ENCODE data around the gene KRT71. TPM values are rescaled to one million over a fixed set of nuclear protein-coding genes. Genes with fewer than 3 reads are reported as not detected.

KRT71 gene
- total RNA-seq, 2 experiments from 2014 or later: not detected

DNA sequence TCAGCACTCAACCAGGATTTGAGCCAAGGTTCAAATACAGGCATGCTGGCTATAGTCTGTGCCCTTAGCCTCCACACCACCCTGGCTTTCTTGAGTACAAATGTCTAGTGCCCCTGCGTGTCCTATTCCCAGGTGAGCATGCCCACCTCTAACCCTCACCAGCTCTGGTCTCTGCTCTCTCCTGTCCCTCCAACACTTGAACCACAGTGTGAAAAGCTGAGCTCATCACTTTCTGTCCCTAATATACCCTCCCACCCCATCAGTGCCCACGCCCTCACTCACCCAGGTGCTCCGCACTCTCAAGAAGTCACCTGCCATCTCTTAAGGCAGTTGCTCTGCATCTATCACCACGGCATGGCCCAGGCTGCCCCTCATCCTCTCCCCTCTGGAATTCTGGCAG lies 7.0 kb upstream of the KRT71 start:
- no peaks in the 10 kb centered on the region for H3K9me3 Mint-ChIP-seq
- H3K27me3 Mint-ChIP-seq: peaks cover 5% of the 10 kb centered on the region
- no peak overlapping the region for H3K4me3 Mint-ChIP-seq
- H3K27ac Mint-ChIP-seq: no peak overlapping the region
- H3K36me3 Mint-ChIP-seq: no peaks in the 10 kb centered on the region
- no peaks in the 10 kb centered on the region for H3K4me1 Mint-ChIP-seq
- DNase-seq: no peak

DNA sequence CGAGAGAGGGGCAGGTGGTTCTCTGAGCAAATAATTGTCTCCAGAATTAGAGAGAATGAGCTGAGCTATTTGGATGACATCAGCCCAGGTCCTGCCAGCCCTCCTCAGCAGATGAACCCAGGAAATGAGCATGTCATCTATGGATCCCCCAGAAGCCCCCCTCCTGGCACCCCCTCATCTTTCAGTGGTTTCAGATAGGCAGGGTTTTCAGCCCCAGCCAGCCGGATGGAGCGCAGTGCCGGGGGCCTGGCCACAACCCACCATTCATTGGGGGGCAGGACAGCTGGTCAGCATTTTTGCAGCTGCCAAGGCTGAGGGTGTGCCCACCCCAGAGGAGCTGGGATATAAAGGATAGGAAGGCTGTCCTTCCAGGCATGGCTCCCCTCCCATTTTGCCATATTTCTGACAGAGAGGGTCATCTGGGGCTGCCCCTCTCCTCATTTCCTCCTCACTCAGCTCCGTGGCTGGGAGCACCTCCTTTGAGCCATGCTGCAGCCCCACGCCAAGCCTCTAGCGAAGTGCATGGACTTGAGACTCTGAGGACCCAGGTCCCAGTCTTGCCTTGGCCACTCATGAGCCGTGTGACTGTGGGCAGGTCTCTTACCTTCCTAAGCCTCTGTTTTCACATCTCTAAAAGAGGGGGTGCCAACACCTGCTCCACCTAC lies 6.0 kb upstream of the KRT71 start:
- Mint-ChIP-seq H3K27ac (no peak overlapping the region), H3K4me3 (no peak overlapping the region), H3K4me1 (no peaks in the 10 kb centered on the region), H3K36me3 (no peaks in the 10 kb centered on the region), H3K9me3 (no peaks in the 10 kb centered on the region), H3K27me3 (peaks cover under 1% of the 10 kb centered on the region)
- DNase-seq: no peak

DNA sequence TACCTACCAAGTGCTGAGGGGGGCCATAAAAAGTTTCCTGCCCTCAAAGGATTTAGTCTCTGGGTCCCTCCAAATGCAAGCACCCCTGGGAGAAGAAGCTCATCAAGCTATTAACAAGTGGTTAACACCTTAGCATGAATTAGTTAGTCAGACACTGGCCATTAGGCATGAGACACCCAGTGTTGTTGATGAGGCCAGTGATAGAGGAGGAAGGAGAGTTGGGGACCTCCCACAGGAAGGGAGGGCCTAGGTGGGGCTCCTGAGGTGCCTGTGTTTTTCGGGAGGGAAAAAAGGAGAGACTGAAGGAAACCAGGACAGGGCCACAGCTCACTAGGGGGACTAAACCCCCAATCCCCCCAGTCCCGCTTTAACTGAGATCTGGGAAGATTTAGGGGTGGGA lies 4.5 kb upstream of the KRT71 start:
- no peak overlapping the region for H3K4me3 Mint-ChIP-seq
- no peaks in the 10 kb centered on the region for H3K9me3 Mint-ChIP-seq
- H3K4me1 Mint-ChIP-seq: no peaks in the 10 kb centered on the region
- H3K27ac Mint-ChIP-seq: no peak overlapping the region
- DNase-seq: no peak
- H3K36me3 Mint-ChIP-seq: no peaks in the 10 kb centered on the region
- no peaks in the 10 kb centered on the region for H3K27me3 Mint-ChIP-seq

DNA sequence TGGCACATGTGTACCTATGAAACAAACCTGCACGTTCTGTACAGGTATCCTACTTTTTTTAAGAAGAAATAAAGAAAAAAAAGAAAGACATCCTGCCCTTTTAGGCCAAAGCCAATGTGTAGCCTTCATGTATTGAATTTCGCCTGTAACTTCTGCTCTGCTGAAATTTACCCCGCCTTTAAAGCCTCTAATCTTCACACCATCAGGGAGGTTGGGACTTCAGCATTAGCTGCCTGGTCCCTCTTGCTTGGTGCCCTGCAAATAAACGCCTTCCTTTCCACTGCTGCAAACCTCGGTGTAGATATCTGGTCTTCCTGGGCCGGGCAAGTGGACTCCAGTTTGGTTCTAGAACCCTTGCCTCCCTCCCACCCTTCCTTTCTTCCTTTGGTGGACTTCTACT lies 2.6 kb upstream of the KRT71 start:
- Mint-ChIP-seq H3K4me1 (no peaks in the 10 kb centered on the region), H3K9me3 (no peaks in the 10 kb centered on the region), H3K4me3 (no peak overlapping the region), H3K27me3 (no peaks in the 10 kb centered on the region), H3K27ac (no peak overlapping the region), H3K36me3 (no peaks in the 10 kb centered on the region)
- DNase-seq: no peak

DNA sequence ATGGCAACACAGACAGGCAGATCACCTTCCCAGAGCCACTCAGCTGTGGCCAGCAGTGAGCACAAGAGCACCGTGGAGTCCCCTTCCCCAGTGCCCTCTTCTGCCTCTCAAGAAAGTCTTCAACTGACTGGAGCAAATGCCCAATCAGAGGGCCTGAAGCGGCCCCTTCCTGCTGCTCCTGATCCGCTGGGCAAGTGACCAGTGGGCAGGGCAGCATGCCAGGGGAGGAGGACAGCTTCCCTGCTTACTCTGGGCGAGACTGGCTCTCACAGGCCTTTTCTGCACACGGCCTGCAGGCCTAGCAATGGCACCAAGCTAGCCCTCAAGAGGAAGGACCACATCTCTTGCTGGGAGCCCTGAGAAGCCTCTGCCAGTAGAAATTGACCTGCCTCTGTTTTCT lies 890 bp downstream of the KRT71 start:
- Mint-ChIP-seq H3K36me3 (no peaks in the 10 kb centered on the region), H3K4me3 (no peak overlapping the region), H3K27ac (no peak overlapping the region), H3K27me3 (peaks cover 4% of the 10 kb centered on the region), H3K4me1 (no peaks in the 10 kb centered on the region), H3K9me3 (no peaks in the 10 kb centered on the region)
- DNase-seq: no peak

DNA sequence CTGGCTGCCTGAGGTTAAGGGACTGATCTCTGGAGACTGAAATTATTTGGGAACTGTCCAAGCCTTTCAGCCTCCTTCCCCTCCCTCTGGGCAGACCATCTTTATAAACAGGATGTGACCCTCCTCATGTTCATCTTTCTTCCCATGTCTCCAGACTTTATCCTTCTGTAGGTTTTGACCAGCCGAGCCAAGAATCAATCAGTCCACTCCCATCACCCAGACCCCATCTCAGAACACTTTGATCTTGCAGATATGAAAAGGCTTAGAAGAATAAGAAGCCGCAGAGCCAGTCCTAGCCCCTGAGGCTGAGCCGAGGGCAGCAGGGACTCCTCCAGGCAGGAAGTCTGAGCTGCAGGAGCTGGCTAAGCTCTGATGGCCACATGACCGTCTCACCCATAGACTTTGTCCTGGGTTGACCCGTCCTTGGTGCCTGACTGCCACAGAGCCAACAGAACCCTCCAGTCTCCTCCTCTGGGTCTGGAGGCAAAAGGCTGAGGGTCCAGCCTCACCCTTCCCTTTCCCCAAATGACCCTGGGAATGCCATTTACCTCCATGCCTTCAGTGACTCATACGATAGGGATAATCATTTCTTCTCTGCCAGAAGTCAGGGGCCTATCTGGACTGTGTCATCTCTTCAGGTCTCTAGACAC lies 1.6 kb downstream of the KRT71 start:
- Mint-ChIP-seq H3K4me3 (no peak overlapping the region), H3K27me3 (peaks cover 4% of the 10 kb centered on the region), H3K4me1 (no peaks in the 10 kb centered on the region), H3K27ac (no peak overlapping the region), H3K36me3 (no peaks in the 10 kb centered on the region), H3K9me3 (no peaks in the 10 kb centered on the region)
- no peak for DNase-seq

DNA sequence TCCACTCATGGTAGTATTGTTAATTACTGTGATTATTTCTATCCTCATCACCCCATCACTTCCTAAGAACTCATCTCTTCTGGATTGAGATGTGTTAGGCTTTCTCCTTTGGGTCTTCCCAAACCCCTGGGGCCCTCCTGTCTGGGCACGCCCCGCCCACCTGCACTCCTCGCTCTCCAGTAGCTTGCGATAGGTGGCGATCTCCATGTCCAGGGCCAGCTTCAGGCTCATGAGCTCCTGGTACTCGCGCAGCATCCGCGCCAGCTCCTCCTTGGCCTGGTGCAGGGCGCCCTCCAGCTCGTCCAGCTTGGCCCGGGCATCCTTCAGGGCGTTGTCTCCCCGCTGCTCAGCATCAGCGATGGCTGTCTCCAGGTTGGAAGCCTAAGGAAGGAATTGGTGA lies 6.8 kb downstream of the KRT71 start:
- Mint-ChIP-seq H3K4me1 (peaks cover 10% of the 10 kb centered on the region), H3K9me3 (no peaks in the 10 kb centered on the region), H3K27ac (no peak overlapping the region), H3K4me3 (no peak overlapping the region), H3K27me3 (peaks cover 4% of the 10 kb centered on the region), H3K36me3 (no peaks in the 10 kb centered on the region)
- no peak for DNase-seq

DNA sequence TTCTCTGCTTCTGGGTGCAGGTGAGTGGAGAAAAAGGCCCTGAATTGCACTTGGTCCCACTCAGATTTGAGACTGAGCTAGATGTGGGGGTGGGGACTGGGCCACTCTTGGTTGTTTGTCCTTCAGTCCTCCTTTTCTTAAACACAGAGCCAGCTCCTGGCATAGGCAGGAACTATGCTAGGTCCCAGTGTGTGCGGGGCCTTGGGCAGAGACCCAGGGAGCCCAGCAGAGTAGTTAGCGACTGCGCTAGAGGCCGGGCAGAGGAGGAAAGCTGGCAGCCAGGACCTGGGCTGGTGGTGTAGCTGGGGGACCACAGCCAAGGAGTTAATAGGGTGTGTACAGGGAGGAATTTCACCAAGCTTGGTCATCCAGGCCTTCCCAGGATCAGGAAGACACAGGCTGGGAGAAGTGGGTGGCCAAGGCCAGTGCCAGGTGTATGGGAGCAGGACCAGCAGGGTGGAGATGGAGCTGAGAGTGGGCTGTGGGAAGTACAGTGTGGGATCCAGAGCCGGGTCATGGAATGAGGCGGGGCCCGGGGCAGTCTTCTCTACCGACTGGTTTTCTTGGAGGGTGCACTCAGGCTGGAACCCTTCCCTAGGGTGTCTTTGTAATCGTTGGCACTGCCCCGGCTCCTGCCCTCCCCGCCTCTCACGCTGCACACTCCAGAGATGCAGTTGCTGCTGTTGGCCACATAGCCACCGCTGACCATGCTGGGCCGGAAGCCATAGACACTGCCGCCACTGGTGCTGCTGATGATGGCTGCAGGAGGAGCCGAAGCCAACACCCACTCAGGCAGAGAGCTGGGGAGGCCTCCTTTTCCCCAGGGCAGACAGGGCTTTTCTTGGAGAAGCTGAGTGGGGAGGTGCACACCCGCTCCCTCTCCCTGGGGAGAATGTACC lies 8.7 kb downstream of the KRT71 start:
- H3K4me1 Mint-ChIP-seq: peaks cover 10% of the 10 kb centered on the region
- H3K36me3 Mint-ChIP-seq: no peaks in the 10 kb centered on the region
- no peak overlapping the region for H3K4me3 Mint-ChIP-seq
- no peak for DNase-seq
- H3K27ac Mint-ChIP-seq: no peak overlapping the region
- no peaks in the 10 kb centered on the region for H3K27me3 Mint-ChIP-seq
- no peaks in the 10 kb centered on the region for H3K9me3 Mint-ChIP-seq

DNA sequence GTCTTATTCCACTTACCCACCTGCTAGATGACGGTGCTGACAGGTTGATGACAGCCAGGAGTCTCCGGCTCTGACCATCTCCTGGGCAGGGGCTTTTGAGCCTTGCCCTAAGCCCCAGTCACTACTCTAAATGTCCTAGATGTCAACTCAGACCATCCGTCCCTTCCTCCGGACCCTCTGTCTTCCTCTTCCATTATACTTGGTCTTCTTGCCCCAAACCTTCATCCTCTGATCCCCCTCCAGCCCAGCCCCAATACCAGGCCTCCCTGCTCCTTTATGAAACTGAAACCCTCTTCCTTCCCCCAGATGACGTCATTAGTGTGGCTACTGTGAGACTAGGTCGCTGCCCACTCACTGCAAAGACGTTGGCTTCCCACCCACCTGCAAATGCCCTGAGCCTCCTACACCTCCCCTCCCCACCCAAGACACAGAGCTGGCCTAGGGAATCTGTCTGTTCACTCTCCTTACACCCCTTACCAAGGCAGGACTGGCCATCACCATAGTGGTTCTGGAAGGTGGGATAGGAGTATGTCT lies 10.1 kb downstream of the KRT71 start:
- Mint-ChIP-seq H3K9me3 (no peaks in the 10 kb centered on the region), H3K4me1 (peaks cover 10% of the 10 kb centered on the region), H3K4me3 (no peak overlapping the region), H3K36me3 (no peaks in the 10 kb centered on the region), H3K27ac (no peak overlapping the region), H3K27me3 (no peaks in the 10 kb centered on the region)
- no peak for DNase-seq

DNA sequence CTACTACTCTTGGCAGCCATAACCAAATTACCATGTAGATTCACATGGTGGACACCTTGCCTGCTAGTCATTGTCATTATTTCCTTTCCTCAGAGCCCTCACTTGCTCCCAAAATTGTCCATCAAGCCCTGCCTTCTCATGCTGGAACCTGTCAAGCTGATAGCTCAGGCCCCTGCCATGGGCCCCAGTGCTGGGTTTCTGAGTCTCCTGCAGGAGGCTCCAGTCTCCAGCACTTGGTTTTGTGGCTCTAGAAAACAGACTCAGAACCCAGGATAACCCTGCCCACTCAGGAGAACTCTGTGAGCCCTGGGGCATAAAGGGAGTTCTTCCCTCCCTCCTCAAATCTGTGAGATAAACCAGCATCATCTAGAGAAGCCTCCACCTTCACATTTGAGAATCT lies 10.8 kb downstream of the KRT71 start:
- no peaks in the 10 kb centered on the region for H3K36me3 Mint-ChIP-seq
- peaks cover 10% of the 10 kb centered on the region for H3K4me1 Mint-ChIP-seq
- no peak overlapping the region for H3K27ac Mint-ChIP-seq
- H3K9me3 Mint-ChIP-seq: no peaks in the 10 kb centered on the region
- DNase-seq: no peak
- no peak overlapping the region for H3K4me3 Mint-ChIP-seq
- H3K27me3 Mint-ChIP-seq: no peaks in the 10 kb centered on the region

DNA sequence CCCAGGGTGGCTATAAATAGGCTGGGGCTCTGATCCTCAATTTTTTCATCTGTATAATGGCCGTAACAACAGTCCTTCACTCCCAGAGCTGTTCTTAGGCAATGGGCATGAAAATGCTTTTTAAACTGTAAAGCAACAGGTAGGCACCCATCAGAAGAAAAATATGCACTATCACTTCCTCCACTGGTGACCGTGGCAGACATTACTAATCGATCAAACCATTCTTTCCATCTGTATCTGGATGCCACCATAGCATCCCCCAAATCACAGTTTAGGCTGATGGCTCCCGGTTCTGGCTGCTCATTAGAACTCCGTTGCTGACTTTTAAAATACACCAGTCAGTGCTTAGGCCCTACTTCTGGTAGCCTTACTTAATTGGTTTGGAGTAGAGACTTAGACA lies 11.2 kb downstream of the KRT71 start:
- DNase-seq: no peak
- no peak overlapping the region for H3K4me3 Mint-ChIP-seq
- no peak overlapping the region for H3K27ac Mint-ChIP-seq
- H3K4me1 Mint-ChIP-seq: peaks cover 10% of the 10 kb centered on the region
- no peaks in the 10 kb centered on the region for H3K36me3 Mint-ChIP-seq
- H3K27me3 Mint-ChIP-seq: no peaks in the 10 kb centered on the region
- no peaks in the 10 kb centered on the region for H3K9me3 Mint-ChIP-seq

DNA sequence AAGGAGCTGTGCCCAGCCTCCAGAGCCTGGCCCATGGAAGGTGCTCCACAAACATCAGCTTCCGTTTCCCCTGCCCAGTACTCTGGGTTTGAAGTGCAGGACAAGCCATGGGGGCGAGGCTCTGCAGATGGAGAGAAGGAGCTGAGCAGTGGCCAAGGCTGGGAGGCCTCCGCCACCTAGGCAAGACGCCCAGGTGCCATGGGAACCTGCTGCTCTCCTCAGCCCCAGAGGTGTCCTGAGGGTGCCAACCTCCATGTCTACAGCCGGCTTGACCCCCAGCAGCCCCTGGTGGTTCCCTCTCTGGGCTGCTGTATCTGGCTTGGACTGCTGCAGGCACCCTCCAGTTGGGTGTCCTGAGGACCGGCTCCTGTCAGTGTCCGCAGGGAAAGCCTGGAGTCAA lies 12.4 kb downstream of the KRT71 start:
- no peak for DNase-seq
- Mint-ChIP-seq H3K9me3 (no peaks in the 10 kb centered on the region), H3K36me3 (no peaks in the 10 kb centered on the region), H3K27me3 (no peaks in the 10 kb centered on the region), H3K4me1 (peaks cover 10% of the 10 kb centered on the region), H3K27ac (no peak overlapping the region), H3K4me3 (no peak overlapping the region)

DNA sequence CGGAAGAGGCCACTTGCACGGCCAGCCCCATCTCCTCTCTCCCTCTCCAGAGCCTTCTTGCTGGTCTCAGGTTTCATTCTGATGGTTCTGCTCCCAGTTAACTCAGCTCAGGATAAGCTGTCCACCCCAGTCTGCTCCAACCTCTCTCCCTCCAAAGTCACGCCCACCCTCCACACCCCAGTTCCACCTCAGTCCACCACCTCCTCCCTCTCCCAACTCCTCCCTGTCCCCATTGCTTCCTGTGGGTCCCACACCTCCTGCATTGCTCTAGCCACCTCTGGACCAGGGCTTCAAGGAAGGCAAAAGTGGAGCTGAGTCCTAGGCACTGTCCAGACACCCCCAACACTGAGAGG lies 13.1 kb downstream of the KRT71 start:
- Mint-ChIP-seq H3K4me1 (peaks cover 10% of the 10 kb centered on the region), H3K4me3 (no peak overlapping the region), H3K27me3 (no peaks in the 10 kb centered on the region), H3K9me3 (no peaks in the 10 kb centered on the region), H3K36me3 (no peaks in the 10 kb centered on the region), H3K27ac (no peak overlapping the region)
- no peak for DNase-seq

DNA sequence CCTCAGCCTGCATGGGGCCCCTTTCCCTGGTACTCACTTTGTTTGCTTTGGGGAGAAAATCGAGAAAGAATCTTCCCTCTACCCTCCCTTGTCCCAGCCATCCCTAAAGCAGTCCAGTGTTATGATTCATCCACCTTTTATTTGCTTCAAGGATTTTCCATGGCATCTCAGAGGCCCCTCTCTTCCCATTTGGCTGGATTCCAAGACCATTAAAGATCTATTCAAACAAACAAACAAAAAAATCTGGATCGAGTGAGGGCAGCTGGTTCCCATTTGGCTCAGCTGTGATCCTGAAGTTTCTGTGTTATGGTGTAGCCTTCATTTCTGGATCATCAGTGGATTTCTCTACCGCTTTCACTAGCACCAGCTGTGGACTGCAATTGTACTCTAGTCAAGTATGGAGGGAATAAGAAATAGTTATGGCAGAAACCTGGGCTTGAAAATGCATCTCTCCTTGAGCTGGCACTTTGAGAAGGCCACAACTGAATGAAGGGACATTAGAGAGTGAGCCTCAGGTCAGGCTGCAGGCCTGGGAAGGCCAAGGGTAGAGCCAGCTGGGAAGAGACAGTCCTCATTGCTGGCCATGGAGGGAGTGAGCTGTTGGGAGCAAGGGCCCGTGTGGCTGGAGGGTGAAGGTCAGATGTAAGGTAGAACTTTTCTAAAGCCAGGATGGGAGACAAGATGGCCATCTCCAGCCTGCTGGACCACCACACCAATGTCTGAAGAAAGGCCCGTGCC lies 13.7 kb downstream of the KRT71 start:
- no peak overlapping the region for H3K4me3 Mint-ChIP-seq
- no peaks in the 10 kb centered on the region for H3K36me3 Mint-ChIP-seq
- H3K27ac Mint-ChIP-seq: no peak overlapping the region
- DNase-seq: no peak
- no peaks in the 10 kb centered on the region for H3K9me3 Mint-ChIP-seq
- peaks cover 10% of the 10 kb centered on the region for H3K4me1 Mint-ChIP-seq
- no peaks in the 10 kb centered on the region for H3K27me3 Mint-ChIP-seq

DNA sequence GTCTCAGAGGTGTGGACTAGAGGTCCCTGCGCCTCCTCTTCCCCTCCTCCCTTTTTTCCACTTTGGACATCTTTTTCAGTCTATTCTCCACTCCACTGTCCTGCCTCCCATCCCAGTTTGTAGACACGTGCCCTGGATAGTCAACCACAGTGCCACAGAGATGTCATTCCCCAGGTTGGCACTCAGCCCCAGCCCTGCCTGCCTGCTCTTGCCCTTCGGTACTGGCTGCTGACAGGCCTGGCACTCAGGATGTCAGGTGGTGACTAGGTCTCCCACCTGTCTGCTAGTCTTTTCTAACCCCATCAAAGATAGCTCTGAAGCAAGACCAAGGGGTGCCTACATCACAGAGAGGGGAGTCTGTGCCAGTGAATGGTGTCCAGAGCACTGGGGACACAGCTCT lies 15.8 kb downstream of the KRT71 start:
- Mint-ChIP-seq H3K36me3 (no peaks in the 10 kb centered on the region), H3K4me1 (no peaks in the 10 kb centered on the region), H3K27ac (no peak overlapping the region), H3K27me3 (no peaks in the 10 kb centered on the region), H3K4me3 (no peak overlapping the region), H3K9me3 (no peaks in the 10 kb centered on the region)
- no peak for DNase-seq
